IMR-90 (cell line): ENCODE measurements around the gene C3orf52.

Experiments used
- BHLHE40 ChIP-seq: fragments of 150-350 bp; IDR thresholded peaks from 2 replicates; pipeline ENCODE4 v1.6.1; 2016; ENCODE audit warnings: mild to moderate bottlenecking, low read depth, low read length
- CEBPB ChIP-seq: IDR thresholded peaks from 2 replicates; pipeline ENCODE4 v1.6.1; 2012; ENCODE audit warnings: low read depth, low read length, improper control_type of control experiment
- CHD1 ChIP-seq: IDR thresholded peaks from 2 replicates; pipeline ENCODE4 v1.6.1; 2012; ENCODE audit warnings: low read depth, low read length, improper control_type of control experiment
- CTCF ChIP-seq: conservative IDR thresholded peaks from 2 replicates; pipeline ENCODE4 v1.5.1; 2012; ENCODE audit warnings: mild to moderate bottlenecking, low read depth, low read length, improper control_type of control experiment
- FOS ChIP-seq: fragments of 150-350 bp; IDR thresholded peaks from 2 replicates; pipeline ENCODE4 v1.6.1; 2016; ENCODE audit warnings: low read depth, low read length
- MAFK ChIP-seq: IDR thresholded peaks from 2 replicates; pipeline ENCODE4 v1.6.1; 2012; ENCODE audit warnings: low read depth, low read length, improper control_type of control experiment
- NFE2L2 ChIP-seq: fragments of 150-350 bp; IDR thresholded peaks from 2 replicates; pipeline ENCODE4 v1.6.1; 2016; ENCODE audit warnings: low read depth, mild to moderate bottlenecking, low read length
- POLR2A ChIP-seq: IDR thresholded peaks from 2 replicates; pipeline ENCODE4 v1.6.1; 2012; ENCODE audit warnings: mild to moderate bottlenecking, low read depth, low read length
- SMC3 ChIP-seq: fragments of 150-350 bp; IDR thresholded peaks from 2 replicates; pipeline ENCODE4 v1.6.1; 2016; ENCODE audit warnings: low read depth, mild to moderate bottlenecking, antibody characterized with exemption, low read length, moderate library complexity

DNA sequence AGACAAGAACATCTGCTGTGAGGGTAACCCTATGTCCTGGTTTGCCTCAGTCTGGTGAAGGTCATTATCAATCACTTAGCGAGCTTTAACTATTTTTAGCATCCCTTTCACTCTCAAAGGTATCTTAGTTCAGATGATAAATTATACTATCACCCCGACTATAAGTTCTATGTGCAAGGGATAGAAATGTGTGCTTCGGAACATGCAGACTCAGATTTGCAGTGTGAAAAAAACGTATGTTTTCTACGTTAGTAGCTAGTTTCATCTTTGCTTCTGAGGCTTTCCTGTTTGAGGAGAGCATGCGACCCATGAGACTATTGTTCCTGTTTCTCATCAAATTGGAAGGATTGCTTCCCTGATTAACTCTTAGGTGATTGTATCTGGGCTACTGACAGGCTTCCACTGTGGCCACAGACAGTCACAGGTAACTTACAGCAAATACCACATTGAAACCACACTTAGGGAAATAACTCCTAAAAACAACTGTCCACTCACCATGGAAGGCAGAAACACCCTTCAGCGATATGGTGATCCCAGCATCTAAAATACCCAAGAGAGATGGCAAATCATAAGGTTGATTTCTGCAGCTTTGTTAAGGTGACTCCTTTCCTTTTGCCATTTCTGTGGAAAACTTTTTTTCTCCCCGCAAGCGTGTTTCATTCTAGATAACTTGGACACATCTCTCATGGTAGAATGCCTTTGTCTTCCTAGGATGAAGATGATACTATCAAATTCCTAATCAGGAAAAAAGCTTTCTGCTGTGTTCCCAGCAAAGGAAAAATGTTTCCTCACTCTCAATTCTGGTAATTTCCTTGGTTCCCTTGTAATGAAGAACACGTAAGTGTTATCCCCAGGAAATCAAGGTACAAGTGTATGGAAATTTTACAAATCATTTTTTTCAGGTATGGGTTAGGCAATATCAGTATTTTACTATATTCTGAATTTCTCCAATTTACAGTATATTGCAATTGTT, 41.6 kb downstream of the C3orf52 start:
- TF ChIP-seq POLR2A = no peak
- TF ChIP-seq CTCF = no peak
- no peak for TF ChIP-seq NFE2L2
- TF ChIP-seq CEBPB = no peak
- no peak for TF ChIP-seq MAFK
- TF ChIP-seq FOS = no peak
- no peak for TF ChIP-seq BHLHE40
- TF ChIP-seq SMC3 = no peak
- no peak for TF ChIP-seq CHD1
